GM13977 (cell line): ENCODE measurements around the gene OSBPL1A.

Experiments
- DNase-seq: peaks from one replicate; pipeline ENCODE4 v3.0.0; 2012; ENCODE audit warnings: low spot score
- in situ Hi-C: fragments of 300-500 bp; cut with MboI; formaldehyde crosslinking; loops from one replicate; pipeline ENCODE4 v1.12.0; 2022; ENCODE audit warnings: low sequenced_read_pairs, low pct_unique_long_range_greater_than_20kb, mixed read lengths, inconsistent platforms; ENCODE audit not compliant: unreplicated experiment
- TF ChIP-seq, protein P1 (sequence below): IDR thresholded peaks from 2 replicates; pipeline ENCODE4 v1.5.1; 2012; ENCODE audit warnings: mild to moderate bottlenecking, control low read depth; ENCODE audit not compliant: insufficient read depth; ENCODE audit errors: extremely low read depth, missing control alignments

OSBPL1A gene

GRCh38 chr18:24140697-24141096 lies 256.9 kb downstream of the OSBPL1A start:
- TF ChIP-seq, protein P1, sequence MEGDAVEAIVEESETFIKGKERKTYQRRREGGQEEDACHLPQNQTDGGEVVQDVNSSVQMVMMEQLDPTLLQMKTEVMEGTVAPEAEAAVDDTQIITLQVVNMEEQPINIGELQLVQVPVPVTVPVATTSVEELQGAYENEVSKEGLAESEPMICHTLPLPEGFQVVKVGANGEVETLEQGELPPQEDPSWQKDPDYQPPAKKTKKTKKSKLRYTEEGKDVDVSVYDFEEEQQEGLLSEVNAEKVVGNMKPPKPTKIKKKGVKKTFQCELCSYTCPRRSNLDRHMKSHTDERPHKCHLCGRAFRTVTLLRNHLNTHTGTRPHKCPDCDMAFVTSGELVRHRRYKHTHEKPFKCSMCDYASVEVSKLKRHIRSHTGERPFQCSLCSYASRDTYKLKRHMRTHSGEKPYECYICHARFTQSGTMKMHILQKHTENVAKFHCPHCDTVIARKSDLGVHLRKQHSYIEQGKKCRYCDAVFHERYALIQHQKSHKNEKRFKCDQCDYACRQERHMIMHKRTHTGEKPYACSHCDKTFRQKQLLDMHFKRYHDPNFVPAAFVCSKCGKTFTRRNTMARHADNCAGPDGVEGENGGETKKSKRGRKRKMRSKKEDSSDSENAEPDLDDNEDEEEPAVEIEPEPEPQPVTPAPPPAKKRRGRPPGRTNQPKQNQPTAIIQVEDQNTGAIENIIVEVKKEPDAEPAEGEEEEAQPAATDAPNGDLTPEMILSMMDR: no peak
- in situ Hi-C loops: no loop called here
- no peak for DNase-seq

DNA sequence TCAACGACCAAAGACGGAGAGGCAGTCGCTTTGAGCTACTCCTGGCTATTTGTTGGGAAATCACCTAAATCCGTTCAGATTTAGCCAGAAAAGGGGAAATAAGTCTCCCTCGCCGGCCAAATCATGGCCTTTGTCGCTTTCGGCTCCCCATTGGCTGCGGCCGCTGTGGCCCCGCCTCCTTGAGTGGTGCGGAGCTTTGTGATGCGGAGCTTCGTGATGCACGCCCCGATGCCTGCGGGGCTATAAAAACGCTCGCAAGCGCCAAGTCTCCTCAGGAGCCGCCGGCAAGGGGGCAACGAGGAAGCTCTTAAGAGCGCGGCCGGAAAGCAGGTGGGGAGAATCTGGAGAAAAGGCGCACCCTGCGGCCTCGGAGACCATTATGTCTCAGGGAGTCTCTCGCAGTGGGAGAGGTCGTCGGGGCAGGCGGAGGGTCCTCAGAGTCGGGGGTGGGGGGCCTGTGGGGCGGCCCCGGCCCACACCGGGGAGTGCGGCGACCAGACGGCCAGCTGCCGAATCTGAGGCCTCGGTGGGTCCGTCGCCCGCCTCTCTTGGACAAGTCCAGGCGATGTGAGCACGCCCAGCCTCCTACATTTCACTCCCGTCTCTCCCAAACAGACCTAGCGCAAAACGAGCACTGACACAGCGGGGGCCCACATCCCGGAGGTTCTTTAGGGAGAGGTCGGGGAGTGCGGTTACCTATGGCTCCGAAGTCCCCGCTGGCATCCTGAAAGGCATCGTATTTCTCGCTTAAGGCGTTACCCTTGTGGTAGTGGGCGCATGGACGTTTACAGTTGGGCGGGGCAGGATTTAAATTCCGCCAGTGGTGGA lies 258.6 kb downstream of the OSBPL1A start, which contains the start of gene CABYR:
Gene CABYR, plus strand, starts transcription at position 274 of the 828 bp plus-strand sequence. CDS start 4,053 bp downstream, outside the sequence.
- TF ChIP-seq, protein P1: no peak
- in situ Hi-C loops: no loop called here
- DNase-seq: peak; percentile 82

DNA sequence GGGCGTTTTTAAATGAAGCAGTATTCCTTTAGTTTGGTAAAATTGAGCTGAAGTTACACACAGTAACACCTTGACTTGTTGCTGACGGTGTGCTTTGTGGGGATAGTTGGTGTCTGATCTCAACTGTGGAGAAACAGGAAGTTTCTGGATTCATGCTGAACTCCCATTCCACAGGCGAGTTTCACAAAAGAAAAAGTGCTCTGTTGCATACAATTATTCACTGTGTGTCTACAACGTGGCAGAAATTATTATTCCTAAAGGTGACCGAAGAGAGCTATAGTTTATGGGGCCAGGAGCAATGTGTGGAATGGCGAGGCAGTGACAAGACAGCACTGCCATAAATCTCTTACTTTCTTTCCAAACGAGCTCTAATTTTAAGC lies 259.2 kb downstream of the OSBPL1A start:
- no peak for DNase-seq
- in situ Hi-C loops: no loop called here
- TF ChIP-seq, protein P1: no peak

DNA sequence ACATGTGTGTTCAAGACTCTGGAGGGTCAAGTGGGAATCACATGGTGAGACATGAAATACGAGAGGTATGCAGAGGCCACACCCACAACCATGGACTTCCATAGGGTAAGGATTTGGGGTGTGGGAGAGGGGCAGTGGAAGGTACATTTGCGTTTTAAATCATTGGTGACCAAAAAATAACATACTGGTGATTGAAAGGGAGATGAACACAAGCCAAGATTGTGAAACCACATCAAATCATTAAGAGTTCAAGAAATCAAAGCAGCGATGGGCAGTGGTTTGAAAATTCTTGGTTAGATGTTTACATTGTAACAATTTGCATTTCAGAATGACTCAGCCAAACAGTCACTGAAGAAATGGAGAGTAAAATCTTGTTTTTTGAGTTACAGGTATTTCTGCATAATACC lies 260.7 kb downstream of the OSBPL1A start:
- in situ Hi-C loops: no loop called here
- DNase-seq: no peak
- TF ChIP-seq, protein P1: no peak

DNA sequence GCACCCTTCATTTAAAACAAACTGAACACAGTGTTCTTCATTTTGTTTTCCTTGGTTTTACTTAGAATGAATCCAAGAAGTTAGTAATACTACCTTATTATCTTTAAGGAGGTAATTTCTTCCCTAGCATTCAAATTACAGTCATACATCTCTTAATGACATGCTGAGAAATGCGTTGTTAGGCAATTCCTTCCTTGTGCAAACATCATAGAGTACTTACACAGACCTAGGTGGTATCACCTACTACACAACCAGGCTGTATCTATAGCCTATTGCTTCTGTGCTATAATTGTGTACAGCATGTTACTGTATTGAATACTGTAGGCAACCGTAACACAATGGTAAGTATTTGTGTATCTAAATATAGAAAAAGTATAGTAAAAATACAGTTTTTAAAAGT lies 267.1 kb downstream of the OSBPL1A start:
- TF ChIP-seq, protein P1: no peak
- in situ Hi-C loops: no loop called here
- DNase-seq: no peak

DNA sequence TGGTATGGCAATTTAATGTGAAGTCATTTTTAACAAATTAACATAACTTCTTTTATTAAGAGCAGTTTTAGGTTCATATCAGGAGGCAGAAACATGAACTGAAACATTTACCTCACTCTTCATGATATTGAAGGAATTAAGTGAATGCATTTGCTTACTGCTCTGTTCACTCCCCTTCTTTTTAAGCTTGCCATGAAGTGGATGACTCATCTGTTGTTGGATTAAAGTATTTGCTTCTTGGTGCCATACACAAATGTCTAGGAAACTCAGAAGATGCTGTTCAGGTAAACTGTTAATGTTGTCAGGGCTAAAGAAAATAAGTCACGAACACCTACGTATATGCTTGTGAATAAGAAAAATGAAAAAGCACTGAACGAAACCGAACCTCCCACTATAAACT lies 268.9 kb downstream of the OSBPL1A start:
- no peak for DNase-seq

More for the DNA sequence above, 268.9 kb downstream of the OSBPL1A start:
- TF ChIP-seq, protein P1: no peak
- in situ Hi-C loops: no loop called here
